Body of pancreas (tissue), 4 donors: ENCODE measurements around the gene SNX8.

Source experiments
- POLR2A ChIP-seq, 3 donors: fragments of 450-650 bp; IDR thresholded peaks; one replicate each; pipeline ENCODE4 v1.6.1; 2016; ENCODE audit warnings: antibody characterized with exemption in 3 of 3, mild to moderate bottlenecking in 2 of 3
- TF ChIP-seq, protein P1 (sequence below), 7 experiments: fragments of 450-650 bp in 4 of 7; fragments of 200-600 bp in 3 of 7; sonication (generic) in 3 of 7; IDR thresholded peaks; one replicate each; pipeline ENCODE4 v1.5.1; 2016 to 2019; ENCODE audit warnings: antibody characterized with exemption in 7 of 7

GRCh38 chr7:2213551-2214215 lies 100.6 kb downstream of the SNX8 start:
- no peak for TF ChIP-seq POLR2A (IDR thresholded peaks at IDR 0.05)
- TF ChIP-seq, protein P1, sequence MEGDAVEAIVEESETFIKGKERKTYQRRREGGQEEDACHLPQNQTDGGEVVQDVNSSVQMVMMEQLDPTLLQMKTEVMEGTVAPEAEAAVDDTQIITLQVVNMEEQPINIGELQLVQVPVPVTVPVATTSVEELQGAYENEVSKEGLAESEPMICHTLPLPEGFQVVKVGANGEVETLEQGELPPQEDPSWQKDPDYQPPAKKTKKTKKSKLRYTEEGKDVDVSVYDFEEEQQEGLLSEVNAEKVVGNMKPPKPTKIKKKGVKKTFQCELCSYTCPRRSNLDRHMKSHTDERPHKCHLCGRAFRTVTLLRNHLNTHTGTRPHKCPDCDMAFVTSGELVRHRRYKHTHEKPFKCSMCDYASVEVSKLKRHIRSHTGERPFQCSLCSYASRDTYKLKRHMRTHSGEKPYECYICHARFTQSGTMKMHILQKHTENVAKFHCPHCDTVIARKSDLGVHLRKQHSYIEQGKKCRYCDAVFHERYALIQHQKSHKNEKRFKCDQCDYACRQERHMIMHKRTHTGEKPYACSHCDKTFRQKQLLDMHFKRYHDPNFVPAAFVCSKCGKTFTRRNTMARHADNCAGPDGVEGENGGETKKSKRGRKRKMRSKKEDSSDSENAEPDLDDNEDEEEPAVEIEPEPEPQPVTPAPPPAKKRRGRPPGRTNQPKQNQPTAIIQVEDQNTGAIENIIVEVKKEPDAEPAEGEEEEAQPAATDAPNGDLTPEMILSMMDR (IDR thresholded peaks at IDR 0.05): no peak
